ENCODE results near the gene ORC2. TPM values are rescaled to one million over a fixed set of nuclear protein-coding genes. Genes with fewer than 3 reads are reported as not detected.
"Not testable (repeated sequence)": the region's sequence is repeated elsewhere in the genome, so short reads cannot be mapped to it uniquely, and the experiment has no call there.

Gene ORC2
- total RNA-seq, 1 experiment from 2014 or later = 16.3 TPM

GRCh38 chr2:200930947-200931626 lies 32.4 kb downstream of the ORC2 start:
- DNase-seq (ENCODE audit: low spot score) = no peak

- DNase-seq (ENCODE audit: low spot score) = no peak
These were observed 33.9 kb downstream of the ORC2 start for GRCh38 chr2:200929334-200930249.

- DNase-seq (ENCODE audit: low spot score) = no peak
These were observed 41.0 kb downstream of the ORC2 start for GRCh38 chr2:200922439-200922838.

GRCh38 chr2:200913654-200914053 lies 49.8 kb downstream of the ORC2 start:
- DNase-seq (ENCODE audit: low spot score) = no peak

GRCh38 chr2:200909958-200910357 lies 53.5 kb downstream of the ORC2 start:
- no peak for DNase-seq (ENCODE audit: low spot score)

- DNase-seq (ENCODE audit: low spot score) = peak; percentile 47
These were observed 57.7 kb downstream of the ORC2 start for GRCh38 chr2:200905618-200906296.

- DNase-seq (ENCODE audit: low spot score) = peak; percentile 90
These were observed 61.9 kb downstream of the ORC2 start for GRCh38 chr2:200901459-200902072.

GRCh38 chr2:200899482-200899881 lies 64.0 kb downstream of the ORC2 start:
- DNase-seq (ENCODE audit: low spot score) = no peak

GRCh38 chr2:200888704-200889625 lies 74.5 kb downstream of the ORC2 start, which contains the start of the genes NIF3L1 and PPIL3:
Gene NIF3L1, plus strand, starts transcription at chr2:200889371. Its CDS starts 2,573 bp downstream, at chr2:200891944.
Gene PPIL3, minus strand, starts transcription at chr2:200889077. Its CDS starts 1,462 bp downstream, at chr2:200887615.
- peak; percentile 98 for DNase-seq (ENCODE audit: low spot score)

- DNase-seq (ENCODE audit: low spot score) = not testable (repeated sequence)
These were observed 81.7 kb downstream of the ORC2 start for GRCh38 chr2:200881715-200882249.

GRCh38 chr2:200878289-200878880 lies 85.1 kb downstream of the ORC2 start:
- no peak for DNase-seq (ENCODE audit: low spot score)

- no peak for DNase-seq (ENCODE audit: low spot score)
These were observed 86.0 kb downstream of the ORC2 start for GRCh38 chr2:200877443-200877842.

- DNase-seq (ENCODE audit: low spot score) = no peak
These were observed 89.9 kb downstream of the ORC2 start for GRCh38 chr2:200873560-200873959.

- no peak for DNase-seq (ENCODE audit: low spot score)
These were observed 92.3 kb downstream of the ORC2 start for GRCh38 chr2:200871151-200871550.

- no peak for DNase-seq (ENCODE audit: low spot score)
These were observed 94.4 kb downstream of the ORC2 start for GRCh38 chr2:200869014-200869413.

- DNase-seq (ENCODE audit: low spot score) = peak; percentile 91
These were observed 99.1 kb downstream of the ORC2 start, which contains the start of gene CLK1 for GRCh38 chr2:200864176-200865034. Gene CLK1, minus strand, starts transcription at chr2:200864658. Its CDS starts 2,796 bp downstream, at chr2:200861862.

GRCh38 chr2:200863782-200864175 lies 99.7 kb downstream of the ORC2 start:
- DNase-seq (ENCODE audit: low spot score) = no peak

- DNase-seq (ENCODE audit: low spot score) = peak; percentile 65
These were observed 100.9 kb downstream of the ORC2 start for GRCh38 chr2:200862532-200863000.

All from H4 (cell line).